C1 segment of cervical spinal cord (tissue), 14 donors: Measurements from ENCODE around the gene SLC25A34.

ENCODE experiments used
- DNase-seq, 14 donors: peaks; one replicate each; lab custom pipeline; 2025; lab: John Stamatoyannopoulos, UW

The SLC25A34 gene

DNA sequence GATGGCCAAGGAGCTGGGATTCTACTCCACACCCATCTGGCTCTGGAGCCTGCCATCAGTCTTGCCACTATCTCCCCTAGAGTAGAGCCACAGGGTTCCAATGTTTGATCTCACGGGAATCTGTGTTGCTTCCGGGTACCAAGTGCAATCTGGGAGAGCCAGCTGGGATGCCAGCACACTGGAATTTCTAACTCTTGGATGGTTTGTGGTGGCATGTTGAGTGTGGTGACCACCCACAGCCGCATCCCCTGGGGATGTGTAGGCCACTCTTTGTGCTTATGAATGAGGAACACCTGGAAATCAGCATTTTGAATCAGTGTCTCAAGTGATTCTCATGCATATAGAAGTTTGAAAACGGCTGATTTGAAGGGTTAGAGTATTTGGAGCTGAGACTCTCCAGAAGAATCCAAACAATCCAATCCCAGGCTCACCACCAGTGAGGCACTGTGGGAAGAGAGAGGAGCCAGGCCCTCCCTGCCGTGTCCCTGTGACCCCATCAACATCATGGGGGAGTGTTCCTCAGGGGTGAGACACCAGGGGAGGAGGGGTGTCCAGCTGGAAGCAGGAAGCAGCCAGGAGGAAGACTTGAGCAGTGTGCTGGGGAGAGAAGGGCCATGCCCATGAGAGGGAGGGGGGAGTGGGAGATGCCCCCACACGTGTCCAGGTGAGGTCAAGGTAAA, 35.9 kb downstream of the SLC25A34 start:
- DNase-seq, result no peak

DNA sequence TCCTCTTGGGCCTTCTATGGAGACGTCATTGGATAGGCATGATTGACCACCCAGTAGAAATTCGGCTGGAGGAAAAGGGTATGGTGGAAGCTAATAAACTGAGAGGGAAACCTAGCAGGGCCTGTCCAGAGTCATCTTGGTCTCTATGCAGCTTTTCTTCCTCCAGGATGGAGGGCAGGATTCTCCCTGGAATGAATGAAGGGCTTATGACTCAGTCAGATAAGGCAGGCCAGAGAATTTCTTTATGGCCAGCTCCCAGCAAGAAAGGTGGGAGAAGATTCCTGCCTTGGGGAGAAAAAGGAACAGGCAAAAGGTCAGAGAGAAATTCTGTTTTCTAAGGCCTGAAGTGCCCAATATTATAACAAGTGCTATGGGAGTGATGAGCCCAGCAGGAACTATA, 39.6 kb downstream of the SLC25A34 start:
- no peak for DNase-seq

DNA sequence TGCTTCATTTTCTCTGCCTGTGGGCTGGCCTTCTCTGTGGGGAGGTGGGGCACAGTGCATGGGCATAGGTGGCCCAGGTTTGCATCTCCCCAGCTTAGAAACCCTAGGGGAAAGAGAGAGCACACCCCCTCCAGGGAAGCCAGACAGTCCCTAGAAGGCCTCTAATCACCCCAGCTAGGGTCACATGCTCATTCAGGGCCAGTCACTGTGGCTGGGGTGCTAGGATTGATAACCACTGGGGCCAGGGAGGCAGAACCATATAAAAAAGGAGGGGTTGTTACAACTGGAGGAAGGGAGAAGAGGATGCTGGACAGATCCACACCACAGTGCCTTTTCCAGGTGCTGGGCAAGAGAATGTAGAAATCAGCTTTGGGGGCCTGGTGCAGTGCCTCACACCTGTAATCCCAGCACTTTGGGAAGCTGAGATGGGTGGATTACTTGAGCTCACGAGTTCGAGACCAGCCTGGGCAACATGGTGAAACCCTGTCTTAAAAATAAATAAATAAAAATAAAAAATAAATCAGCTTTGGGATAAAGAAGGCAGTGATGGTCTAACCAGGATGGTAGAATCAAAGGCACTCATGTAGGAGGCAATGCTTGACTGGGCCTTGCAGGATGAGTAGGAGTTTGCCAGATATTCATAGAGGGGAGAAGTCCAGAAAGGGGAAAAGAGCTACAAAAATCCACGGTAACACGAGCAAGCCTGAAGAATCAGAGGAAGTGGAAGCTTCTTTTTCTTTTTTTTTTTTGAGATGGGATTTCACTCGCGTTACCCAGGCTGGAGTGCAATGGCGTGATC, 42.0 kb downstream of the SLC25A34 start:
- no peak for DNase-seq

DNA sequence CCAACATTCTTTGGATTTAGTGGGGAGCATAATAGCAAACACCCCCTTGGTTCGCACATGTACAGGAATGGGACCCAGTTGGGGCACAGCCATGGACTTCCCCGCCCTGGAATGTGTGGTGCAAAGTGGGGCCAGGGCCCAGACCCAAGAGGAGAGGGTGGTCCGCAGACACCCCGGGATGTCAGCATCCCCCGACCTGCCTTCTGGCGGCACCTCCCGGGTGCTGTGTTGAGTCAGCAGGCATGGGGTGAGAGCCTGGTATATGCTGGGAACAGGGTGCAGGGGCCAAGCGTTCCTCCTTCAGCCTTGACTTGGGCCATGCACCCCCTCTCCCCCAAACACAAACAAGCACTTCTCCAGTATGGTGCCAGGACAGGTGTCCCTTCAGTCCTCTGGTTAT, 49.6 kb downstream of the SLC25A34 start:
- no peak for DNase-seq

DNA sequence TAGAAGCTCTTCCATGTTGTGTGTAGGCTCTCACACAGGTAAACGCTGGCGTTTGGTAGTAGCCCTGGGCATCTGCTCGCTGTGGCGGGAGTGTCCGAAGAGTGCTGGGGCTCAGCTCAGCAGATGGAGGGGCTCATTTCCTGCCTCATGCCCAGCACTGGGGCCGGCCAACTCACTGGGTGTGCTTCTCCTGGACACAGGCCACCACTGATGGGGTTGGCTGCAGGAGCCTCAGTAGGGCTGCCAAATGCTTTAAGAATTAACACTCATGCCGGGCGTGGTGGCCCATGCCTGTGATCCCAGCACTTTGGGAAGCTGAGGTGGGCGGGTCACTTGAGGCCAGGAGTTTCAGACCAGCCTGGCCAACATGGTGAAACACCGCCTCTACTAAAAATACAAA, 50.5 kb downstream of the SLC25A34 start:
- DNase-seq, result peak in 3 of 14 donors; percentile 0 to 70 (median 11)

DNA sequence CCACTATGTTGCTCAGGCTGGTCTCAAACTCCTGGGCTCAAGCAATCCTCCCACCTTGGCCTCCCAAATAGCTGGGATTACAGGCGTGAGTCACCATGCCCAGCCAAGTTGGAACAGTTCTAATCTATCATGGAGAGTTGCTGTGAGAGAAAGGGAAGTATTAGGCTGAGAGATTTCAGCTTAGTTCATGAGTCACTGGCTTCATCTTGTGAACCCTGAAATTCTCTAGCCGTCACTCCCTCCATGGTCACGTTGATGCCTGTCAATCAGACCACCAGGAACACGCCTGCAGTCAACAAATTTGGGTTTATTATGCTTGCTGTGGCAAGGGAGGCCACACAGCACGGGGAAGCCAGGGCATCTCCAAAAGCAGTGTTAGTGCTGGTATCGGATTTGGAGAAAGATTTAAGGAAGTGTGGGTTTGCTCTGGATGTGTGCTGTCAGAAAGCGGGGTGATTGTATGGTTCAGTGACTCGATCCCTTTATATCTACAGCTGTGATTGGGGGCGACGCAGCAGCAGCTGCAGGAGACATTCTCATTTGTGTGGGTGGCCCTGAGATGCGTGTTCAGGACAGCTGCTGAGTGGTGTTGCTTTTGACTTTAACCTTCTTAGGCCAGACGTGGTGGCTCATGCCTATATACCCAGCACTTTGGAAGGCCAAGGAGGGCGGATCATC, 52.7 kb downstream of the SLC25A34 start:
- DNase-seq, result no peak
